Testis (tissue), 2 donors: ENCODE measurements around the gene EPPIN.

Experiments used
- POLR2A ChIP-seq: fragments of 450-650 bp; IDR thresholded peaks from one replicate; pipeline ENCODE4 v1.6.1; 2017; ENCODE audit warnings: antibody characterized with exemption, mild to moderate bottlenecking, moderate library complexity
- TF ChIP-seq, protein P1 (sequence below), 3 experiments: fragments of 450-650 bp in 2 of 3; fragments of 200-600 bp in 1 of 3; sonication (generic) in 1 of 3; IDR thresholded peaks; one replicate each; pipeline ENCODE4 v1.5.1; 2016 to 2019; ENCODE audit warnings: antibody characterized with exemption in 3 of 3, mild to moderate bottlenecking in 2 of 3, moderate library complexity in 1 of 3

DNA sequence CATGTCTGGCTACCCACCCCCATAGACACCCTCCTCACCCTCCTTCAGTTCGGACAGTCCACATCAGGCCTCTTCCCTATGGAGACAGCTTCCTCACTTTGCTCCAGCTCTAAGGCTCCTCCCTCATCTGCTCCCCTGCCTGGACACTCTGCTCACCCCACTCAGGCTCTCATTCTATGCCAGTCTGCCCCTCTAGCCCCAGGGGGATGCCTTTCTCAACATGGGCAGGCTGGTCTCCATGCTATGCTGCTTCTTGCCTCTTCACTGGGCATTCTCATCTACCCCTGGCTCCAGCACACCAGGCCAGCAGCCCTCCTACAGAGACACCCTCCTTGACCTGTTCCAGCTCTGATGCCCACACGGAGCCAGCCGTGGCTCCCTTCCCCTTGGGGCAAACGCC, 32.0 kb upstream of the EPPIN start, which contains the start of gene WFDC8:
- TF ChIP-seq, protein P1, sequence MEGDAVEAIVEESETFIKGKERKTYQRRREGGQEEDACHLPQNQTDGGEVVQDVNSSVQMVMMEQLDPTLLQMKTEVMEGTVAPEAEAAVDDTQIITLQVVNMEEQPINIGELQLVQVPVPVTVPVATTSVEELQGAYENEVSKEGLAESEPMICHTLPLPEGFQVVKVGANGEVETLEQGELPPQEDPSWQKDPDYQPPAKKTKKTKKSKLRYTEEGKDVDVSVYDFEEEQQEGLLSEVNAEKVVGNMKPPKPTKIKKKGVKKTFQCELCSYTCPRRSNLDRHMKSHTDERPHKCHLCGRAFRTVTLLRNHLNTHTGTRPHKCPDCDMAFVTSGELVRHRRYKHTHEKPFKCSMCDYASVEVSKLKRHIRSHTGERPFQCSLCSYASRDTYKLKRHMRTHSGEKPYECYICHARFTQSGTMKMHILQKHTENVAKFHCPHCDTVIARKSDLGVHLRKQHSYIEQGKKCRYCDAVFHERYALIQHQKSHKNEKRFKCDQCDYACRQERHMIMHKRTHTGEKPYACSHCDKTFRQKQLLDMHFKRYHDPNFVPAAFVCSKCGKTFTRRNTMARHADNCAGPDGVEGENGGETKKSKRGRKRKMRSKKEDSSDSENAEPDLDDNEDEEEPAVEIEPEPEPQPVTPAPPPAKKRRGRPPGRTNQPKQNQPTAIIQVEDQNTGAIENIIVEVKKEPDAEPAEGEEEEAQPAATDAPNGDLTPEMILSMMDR (IDR thresholded peaks at IDR 0.05), result no peak
- TF ChIP-seq POLR2A, result no peak
